ENCODE data around the gene NSFL1C. TPM values are rescaled to one million over a fixed set of nuclear protein-coding genes. Genes with fewer than 3 reads are reported as not detected.

The NSFL1C gene
- polyA plus RNA-seq, 2 of the 4 experiments (the other 2 are of a cell fraction) = 56.6 to 136 TPM

- Histone ChIP-seq H3K27ac (no peak overlapping the region), H3K4me2 (no peak overlapping the region), H3K4me3 (no peak overlapping the region), H3K9me3 (0 out of 3 replicates have a peak, but pooled peaks cover 6% of the 10 kb centered on the region), H3K4me1 (peaks cover 9% of the 10 kb centered on the region; the same call in 1 of the 3 replicates)
- DNase-seq (ENCODE audit: low read depth in 1 of 2, low spot score in 1 of 2) (no peak), ATAC-seq (no peak), FAIRE-seq (no peak)
- POLR2A ChIA-PET = interaction anchor here (0.6 to 1.1 kb wide), 2 partner anchors 42 to 268 kb away, joined by 3 to 4 read pairs; partner anchors contain the start of gene NSFL1C
- TF ChIP-seq JUNB (IDR thresholded peaks at IDR 0.05) = no peak
- TF ChIP-seq ZFP36 (IDR thresholded peaks at IDR 0.05; ENCODE audit: borderline replicate concordance, partially characterized antibody) = no peak
- TF ChIP-seq ZNF302 (CRISPR knock-in tag; IDR thresholded peaks at IDR 0.05) = no peak
- TF ChIP-seq NPAS2 (CRISPR knock-in tag; IDR thresholded peaks at IDR 0.05; ENCODE audit: borderline replicate concordance) = no peak
- TF ChIP-seq RFX5 (IDR thresholded peaks at IDR 0.05) = no peak
- no peak for TF ChIP-seq RARB (CRISPR knock-in tag; IDR thresholded peaks at IDR 0.05)
- CTCF ChIA-PET = interaction anchor here (0.8 to 9.9 kb wide), 25 partner anchors 12 to 664 kb away, joined by 3 to 306 read pairs (median 4); partner anchors contain the start of gene NSFL1C
Observed at GRCh38 chr20:1508574-1508973, 41.9 kb upstream of the NSFL1C start.

- no peak overlapping the region for H3K27ac ChIP-seq
- WGBS (ENCODE audit: missing lambda C conversion rate) = 34% methylated on average over 3 of the region's 3 CpGs
- no peak for FAIRE-seq
- peaks cover 8% of the 10 kb centered on the region; the same call in 1 of the 3 replicates for H3K9me3 ChIP-seq
- H3K4me1 ChIP-seq = peaks cover 9% of the 10 kb centered on the region; the same call in 1 of the 3 replicates
- TF ChIP-seq HEYL (CRISPR knock-in tag; IDR thresholded peaks at IDR 0.05) (no peak), HDAC2 (IDR thresholded peaks at IDR 0.05) (no peak), JUNB (IDR thresholded peaks at IDR 0.05) (no peak), TFCP2L1 (CRISPR knock-in tag; IDR thresholded peaks at IDR 0.05) (no peak), HOXA7 (CRISPR knock-in tag; IDR thresholded peaks at IDR 0.05) (no peak), REST (IDR thresholded peaks at IDR 0.05) (no peak), EP300 (IDR thresholded peaks at IDR 0.05) (no peak), HOXB5 (CRISPR knock-in tag; IDR thresholded peaks at IDR 0.05) (no peak), EHF (CRISPR knock-in tag; IDR thresholded peaks at IDR 0.05) (no peak), CBX8 (IDR thresholded peaks at IDR 0.05) (no peak), HMGXB4 (CRISPR knock-in tag; IDR thresholded peaks at IDR 0.05; ENCODE audit: borderline replicate concordance) (no peak), E2F6 (IDR thresholded peaks at IDR 0.05; ENCODE audit: borderline replicate concordance, low read depth) (no peak), POLR2A (IDR thresholded peaks at IDR 0.05; ENCODE audit: low read length) (no peak), FOXS1 (CRISPR knock-in tag; IDR thresholded peaks at IDR 0.05) (no peak), RNF2 (IDR thresholded peaks at IDR 0.05; ENCODE audit: borderline replicate concordance, low read depth) (no peak), ZFP36 (IDR thresholded peaks at IDR 0.05; ENCODE audit: borderline replicate concordance, partially characterized antibody) (no peak), RCOR1 (IDR thresholded peaks at IDR 0.05; ENCODE audit: low read depth, low read length) (no peak), KDM1A (IDR thresholded peaks at IDR 0.05; ENCODE audit: low read depth) (no peak)
- ChIA-PET CTCF (interaction anchor here (1.2 to 9.9 kb wide), 9 partner anchors 12 to 665 kb away, joined by 3 to 306 read pairs (median 4); partner anchors contain the start of gene NSFL1C), POLR2A (no interaction called here)
- no peak for ATAC-seq
- DNase-seq (ENCODE audit: low read depth in 1 of 2, low spot score in 1 of 2) = no peak
- no peak overlapping the region for H3K4me3 ChIP-seq
- no peak overlapping the region for H3K4me2 ChIP-seq
Observed at GRCh38 chr20:1507276-1507675, 40.6 kb upstream of the NSFL1C start.

Measured in A549 (cell line).